GM12878 (cell line): ENCODE results near the gene HEBP2.

Source experiments
- ATF7 ChIP-seq: fragments of 450-650 bp; IDR thresholded peaks from 2 replicates; pipeline ENCODE4 v1.6.1; 2016; ENCODE audit warnings: low read depth, mild to moderate bottlenecking
- CREB1 ChIP-seq: IDR thresholded peaks from 2 replicates; pipeline ENCODE4 v1.6.1; 2012; ENCODE audit warnings: low read depth, mild to moderate bottlenecking, inconsistent platforms
- MTA2 ChIP-seq: fragments of 450-650 bp; IDR thresholded peaks from 2 replicates; pipeline ENCODE4 v1.6.1; 2016; ENCODE audit warnings: low read depth, mild to moderate bottlenecking, moderate library complexity
- POLR2A ChIP-seq: IDR thresholded peaks from 2 replicates; pipeline ENCODE4 v1.6.1; 2011; ENCODE audit warnings: low read depth, mild to moderate bottlenecking, low read length
- POLR2AphosphoS5 ChIP-seq: IDR thresholded peaks from 2 replicates; pipeline ENCODE4 v1.6.1; 2011; ENCODE audit warnings: mild to moderate bottlenecking, low read length, inconsistent platforms
- RFX5 ChIP-seq: IDR thresholded peaks from 2 replicates; pipeline ENCODE4 v1.6.1; 2011; ENCODE audit warnings: low read depth, low read length, improper control_type of control experiment
- TBL1XR1 ChIP-seq: IDR thresholded peaks from 2 replicates; pipeline ENCODE4 v1.6.1; 2012; ENCODE audit warnings: low read depth, low read length, improper control_type of control experiment
- TF ChIP-seq, protein P1 (sequence below), 3 experiments: IDR thresholded peaks in 2 of 3; conservative IDR thresholded peaks in 1 of 3; 2 replicates each; pipeline ENCODE4 v1.5.1; 2011; ENCODE audit warnings: low read depth in 3 of 3, low read length in 3 of 3, mild to moderate bottlenecking in 3 of 3, control low read depth in 2 of 3, moderate library complexity in 2 of 3, inconsistent platforms in 1 of 3, mixed read lengths in 1 of 3; ENCODE audit not compliant: control insufficient read depth in 2 of 3, insufficient read depth in 1 of 3; ENCODE audit errors: extremely low read depth in 1 of 3
- TF ChIP-seq, protein P2 (sequence below): IDR thresholded peaks from 2 replicates; pipeline ENCODE4 v1.6.1; 2012; ENCODE audit warnings: low read length, inconsistent platforms
- TF ChIP-seq, protein P3 (sequence below): IDR thresholded peaks from 2 replicates; pipeline ENCODE4 v1.6.1; 2011; ENCODE audit warnings: low read depth, low read length, improper control_type of control experiment, borderline replicate concordance
- TF ChIP-seq, protein P4 (sequence below): IDR thresholded peaks from 2 replicates; pipeline ENCODE4 v1.6.1; 2012; ENCODE audit warnings: low read depth, low read length, improper control_type of control experiment
- TF ChIP-seq, protein P5 (sequence below): fragments of 150-350 bp; IDR thresholded peaks from 2 replicates; pipeline ENCODE4 v1.6.1; 2014; ENCODE audit warnings: mild to moderate bottlenecking, low read depth, low read length
- TF ChIP-seq, protein P6 (sequence below): fragments of 450-650 bp; IDR thresholded peaks from 2 replicates; pipeline ENCODE4 v1.6.1; 2017; ENCODE audit warnings: mild to moderate bottlenecking, low read depth, inconsistent platforms; ENCODE audit not compliant: poor library complexity, severe bottlenecking
- TF ChIP-seq, protein P7 (sequence below): fragments of 450-650 bp; IDR thresholded peaks from 2 replicates; pipeline ENCODE4 v1.6.1; 2014; ENCODE audit warnings: mild to moderate bottlenecking

DNA sequence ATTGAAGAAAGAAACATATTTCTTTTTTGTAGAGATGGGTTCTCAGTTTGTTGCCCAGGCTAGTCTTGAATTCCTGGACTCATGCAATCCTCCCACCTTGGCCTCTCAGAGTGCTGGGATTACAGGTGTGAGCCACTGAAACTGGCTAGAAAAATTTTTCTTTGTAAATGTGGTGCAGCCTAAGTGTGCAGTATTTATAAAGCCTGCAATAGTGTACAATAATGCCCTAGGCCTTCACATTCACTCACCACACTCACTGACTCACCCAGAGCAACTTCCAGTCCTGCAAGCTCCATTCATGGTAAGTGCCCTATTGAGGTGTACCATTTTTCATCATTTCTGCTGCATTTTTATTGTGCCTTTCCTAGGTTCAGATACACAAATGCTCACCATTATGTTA lies 63.9 kb downstream of the HEBP2 start:
- TF ChIP-seq, protein P1, sequence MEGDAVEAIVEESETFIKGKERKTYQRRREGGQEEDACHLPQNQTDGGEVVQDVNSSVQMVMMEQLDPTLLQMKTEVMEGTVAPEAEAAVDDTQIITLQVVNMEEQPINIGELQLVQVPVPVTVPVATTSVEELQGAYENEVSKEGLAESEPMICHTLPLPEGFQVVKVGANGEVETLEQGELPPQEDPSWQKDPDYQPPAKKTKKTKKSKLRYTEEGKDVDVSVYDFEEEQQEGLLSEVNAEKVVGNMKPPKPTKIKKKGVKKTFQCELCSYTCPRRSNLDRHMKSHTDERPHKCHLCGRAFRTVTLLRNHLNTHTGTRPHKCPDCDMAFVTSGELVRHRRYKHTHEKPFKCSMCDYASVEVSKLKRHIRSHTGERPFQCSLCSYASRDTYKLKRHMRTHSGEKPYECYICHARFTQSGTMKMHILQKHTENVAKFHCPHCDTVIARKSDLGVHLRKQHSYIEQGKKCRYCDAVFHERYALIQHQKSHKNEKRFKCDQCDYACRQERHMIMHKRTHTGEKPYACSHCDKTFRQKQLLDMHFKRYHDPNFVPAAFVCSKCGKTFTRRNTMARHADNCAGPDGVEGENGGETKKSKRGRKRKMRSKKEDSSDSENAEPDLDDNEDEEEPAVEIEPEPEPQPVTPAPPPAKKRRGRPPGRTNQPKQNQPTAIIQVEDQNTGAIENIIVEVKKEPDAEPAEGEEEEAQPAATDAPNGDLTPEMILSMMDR (IDR thresholded peaks at IDR 0.05 in 2 of 3, conservative IDR thresholded peaks at IDR 0.05 in 1 of 3; ENCODE audit: control insufficient read depth in 2 of 3, extremely low read depth in 1 of 3, insufficient read depth in 1 of 3, low read depth in 3 of 3, low read length in 3 of 3), result no peak
- TF ChIP-seq RFX5 (no peak), POLR2AphosphoS5 (no peak), MTA2 (no peak), ATF7 (no peak), POLR2A (no peak), CREB1 (no peak), TBL1XR1 (no peak)
- TF ChIP-seq, protein P2, sequence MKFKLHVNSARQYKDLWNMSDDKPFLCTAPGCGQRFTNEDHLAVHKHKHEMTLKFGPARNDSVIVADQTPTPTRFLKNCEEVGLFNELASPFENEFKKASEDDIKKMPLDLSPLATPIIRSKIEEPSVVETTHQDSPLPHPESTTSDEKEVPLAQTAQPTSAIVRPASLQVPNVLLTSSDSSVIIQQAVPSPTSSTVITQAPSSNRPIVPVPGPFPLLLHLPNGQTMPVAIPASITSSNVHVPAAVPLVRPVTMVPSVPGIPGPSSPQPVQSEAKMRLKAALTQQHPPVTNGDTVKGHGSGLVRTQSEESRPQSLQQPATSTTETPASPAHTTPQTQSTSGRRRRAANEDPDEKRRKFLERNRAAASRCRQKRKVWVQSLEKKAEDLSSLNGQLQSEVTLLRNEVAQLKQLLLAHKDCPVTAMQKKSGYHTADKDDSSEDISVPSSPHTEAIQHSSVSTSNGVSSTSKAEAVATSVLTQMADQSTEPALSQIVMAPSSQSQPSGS, result no peak
- TF ChIP-seq, protein P3, sequence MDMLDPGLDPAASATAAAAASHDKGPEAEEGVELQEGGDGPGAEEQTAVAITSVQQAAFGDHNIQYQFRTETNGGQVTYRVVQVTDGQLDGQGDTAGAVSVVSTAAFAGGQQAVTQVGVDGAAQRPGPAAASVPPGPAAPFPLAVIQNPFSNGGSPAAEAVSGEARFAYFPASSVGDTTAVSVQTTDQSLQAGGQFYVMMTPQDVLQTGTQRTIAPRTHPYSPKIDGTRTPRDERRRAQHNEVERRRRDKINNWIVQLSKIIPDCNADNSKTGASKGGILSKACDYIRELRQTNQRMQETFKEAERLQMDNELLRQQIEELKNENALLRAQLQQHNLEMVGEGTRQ, result no peak
- TF ChIP-seq, protein P4, sequence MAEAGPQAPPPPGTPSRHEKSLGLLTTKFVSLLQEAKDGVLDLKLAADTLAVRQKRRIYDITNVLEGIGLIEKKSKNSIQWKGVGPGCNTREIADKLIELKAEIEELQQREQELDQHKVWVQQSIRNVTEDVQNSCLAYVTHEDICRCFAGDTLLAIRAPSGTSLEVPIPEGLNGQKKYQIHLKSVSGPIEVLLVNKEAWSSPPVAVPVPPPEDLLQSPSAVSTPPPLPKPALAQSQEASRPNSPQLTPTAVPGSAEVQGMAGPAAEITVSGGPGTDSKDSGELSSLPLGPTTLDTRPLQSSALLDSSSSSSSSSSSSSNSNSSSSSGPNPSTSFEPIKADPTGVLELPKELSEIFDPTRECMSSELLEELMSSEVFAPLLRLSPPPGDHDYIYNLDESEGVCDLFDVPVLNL, result no peak
- TF ChIP-seq, protein P5, sequence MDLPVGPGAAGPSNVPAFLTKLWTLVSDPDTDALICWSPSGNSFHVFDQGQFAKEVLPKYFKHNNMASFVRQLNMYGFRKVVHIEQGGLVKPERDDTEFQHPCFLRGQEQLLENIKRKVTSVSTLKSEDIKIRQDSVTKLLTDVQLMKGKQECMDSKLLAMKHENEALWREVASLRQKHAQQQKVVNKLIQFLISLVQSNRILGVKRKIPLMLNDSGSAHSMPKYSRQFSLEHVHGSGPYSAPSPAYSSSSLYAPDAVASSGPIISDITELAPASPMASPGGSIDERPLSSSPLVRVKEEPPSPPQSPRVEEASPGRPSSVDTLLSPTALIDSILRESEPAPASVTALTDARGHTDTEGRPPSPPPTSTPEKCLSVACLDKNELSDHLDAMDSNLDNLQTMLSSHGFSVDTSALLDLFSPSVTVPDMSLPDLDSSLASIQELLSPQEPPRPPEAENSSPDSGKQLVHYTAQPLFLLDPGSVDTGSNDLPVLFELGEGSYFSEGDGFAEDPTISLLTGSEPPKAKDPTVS, result no peak
- TF ChIP-seq, protein P6, sequence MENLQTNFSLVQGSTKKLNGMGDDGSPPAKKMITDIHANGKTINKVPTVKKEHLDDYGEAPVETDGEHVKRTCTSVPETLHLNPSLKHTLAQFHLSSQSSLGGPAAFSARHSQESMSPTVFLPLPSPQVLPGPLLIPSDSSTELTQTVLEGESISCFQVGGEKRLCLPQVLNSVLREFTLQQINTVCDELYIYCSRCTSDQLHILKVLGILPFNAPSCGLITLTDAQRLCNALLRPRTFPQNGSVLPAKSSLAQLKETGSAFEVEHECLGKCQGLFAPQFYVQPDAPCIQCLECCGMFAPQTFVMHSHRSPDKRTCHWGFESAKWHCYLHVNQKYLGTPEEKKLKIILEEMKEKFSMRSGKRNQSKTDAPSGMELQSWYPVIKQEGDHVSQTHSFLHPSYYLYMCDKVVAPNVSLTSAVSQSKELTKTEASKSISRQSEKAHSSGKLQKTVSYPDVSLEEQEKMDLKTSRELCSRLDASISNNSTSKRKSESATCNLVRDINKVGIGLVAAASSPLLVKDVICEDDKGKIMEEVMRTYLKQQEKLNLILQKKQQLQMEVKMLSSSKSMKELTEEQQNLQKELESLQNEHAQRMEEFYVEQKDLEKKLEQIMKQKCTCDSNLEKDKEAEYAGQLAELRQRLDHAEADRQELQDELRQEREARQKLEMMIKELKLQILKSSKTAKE, result no peak
- TF ChIP-seq, protein P7, sequence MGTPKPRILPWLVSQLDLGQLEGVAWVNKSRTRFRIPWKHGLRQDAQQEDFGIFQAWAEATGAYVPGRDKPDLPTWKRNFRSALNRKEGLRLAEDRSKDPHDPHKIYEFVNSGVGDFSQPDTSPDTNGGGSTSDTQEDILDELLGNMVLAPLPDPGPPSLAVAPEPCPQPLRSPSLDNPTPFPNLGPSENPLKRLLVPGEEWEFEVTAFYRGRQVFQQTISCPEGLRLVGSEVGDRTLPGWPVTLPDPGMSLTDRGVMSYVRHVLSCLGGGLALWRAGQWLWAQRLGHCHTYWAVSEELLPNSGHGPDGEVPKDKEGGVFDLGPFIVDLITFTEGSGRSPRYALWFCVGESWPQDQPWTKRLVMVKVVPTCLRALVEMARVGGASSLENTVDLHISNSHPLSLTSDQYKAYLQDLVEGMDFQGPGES, result no peak
